Measurements from ENCODE around the gene OBSCN. TPM values are rescaled to one million over a fixed set of nuclear protein-coding genes. Genes with fewer than 3 reads are reported as not detected.

Gene OBSCN
- total and polyA plus RNA-seq, 2 experiments from 2014 or later: 1.1 to 5.2 TPM

DNA sequence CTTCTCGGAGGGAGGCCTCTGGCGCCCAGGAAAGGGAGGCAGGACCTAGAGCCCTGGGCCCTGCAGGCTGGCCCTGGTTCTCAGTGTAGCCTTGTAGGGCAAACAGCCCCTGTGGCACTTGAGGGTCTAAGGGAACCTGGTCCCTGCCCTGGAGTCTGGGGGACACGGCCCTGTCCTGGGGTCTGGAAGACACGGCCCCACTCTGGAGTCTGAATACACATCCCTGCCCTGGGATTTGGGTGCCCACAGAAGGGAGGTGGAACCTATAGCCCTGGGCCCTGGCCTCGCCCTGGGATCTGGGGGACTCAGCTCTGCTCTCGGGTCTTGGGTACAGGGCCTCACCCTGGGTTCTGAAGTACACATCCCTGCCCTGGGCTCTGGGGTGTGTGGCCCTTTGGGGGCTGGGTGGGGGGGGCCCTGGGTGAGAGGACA is 97.9 kb downstream of the OBSCN start:
- Histone ChIP-seq H3K79me2 (ENCODE audit: insufficient read depth) (no peaks in the 10 kb centered on the region), H3K9me2 (ENCODE audit: insufficient read depth) (no peaks in the 10 kb centered on the region), H3K36me3 (ENCODE audit: low read depth) (no peaks in the 10 kb centered on the region), H3K9me3 (ENCODE audit: low read depth) (peaks cover 7% of the 10 kb centered on the region), H3K9ac (no peak overlapping the region), H3K27ac (no peak overlapping the region), H3F3A (ENCODE audit: insufficient read depth) (no peaks in the 10 kb centered on the region), H3K4me1 (ENCODE audit: insufficient read depth) (no peaks in the 10 kb centered on the region), H4K20me1 (ENCODE audit: insufficient read depth) (no peaks in the 10 kb centered on the region), H3K4me2 (ENCODE audit: unreplicated experiment) (no peak overlapping the region), H2AFZ (no peak overlapping the region), H3K4me3 (no peak overlapping the region), H3K27me3 (replicated peaks; ENCODE audit: insufficient read depth) (no peaks in the 10 kb centered on the region; the same call in 1 of the 2 replicates)
- DNase-seq: no peak
- TF ChIP-seq EZH2 (IDR thresholded peaks at IDR 0.05; ENCODE audit: insufficient read depth, poor library complexity, severe bottlenecking): no peak
- TF ChIP-seq EZH2phosphoT487 (IDR thresholded peaks at IDR 0.05; ENCODE audit: insufficient read depth, low read depth): no peak
- 46 to 51% methylated on average over 6 of the region's 6 CpGs for WGBS, 2 experiments (ENCODE audit: low coverage in 1 of 2, low lambda C conversion rate in 2 of 2, missing lambda C conversion rate in 2 of 2)
- in situ Hi-C loops (cut with MboI): no loop called here

DNA sequence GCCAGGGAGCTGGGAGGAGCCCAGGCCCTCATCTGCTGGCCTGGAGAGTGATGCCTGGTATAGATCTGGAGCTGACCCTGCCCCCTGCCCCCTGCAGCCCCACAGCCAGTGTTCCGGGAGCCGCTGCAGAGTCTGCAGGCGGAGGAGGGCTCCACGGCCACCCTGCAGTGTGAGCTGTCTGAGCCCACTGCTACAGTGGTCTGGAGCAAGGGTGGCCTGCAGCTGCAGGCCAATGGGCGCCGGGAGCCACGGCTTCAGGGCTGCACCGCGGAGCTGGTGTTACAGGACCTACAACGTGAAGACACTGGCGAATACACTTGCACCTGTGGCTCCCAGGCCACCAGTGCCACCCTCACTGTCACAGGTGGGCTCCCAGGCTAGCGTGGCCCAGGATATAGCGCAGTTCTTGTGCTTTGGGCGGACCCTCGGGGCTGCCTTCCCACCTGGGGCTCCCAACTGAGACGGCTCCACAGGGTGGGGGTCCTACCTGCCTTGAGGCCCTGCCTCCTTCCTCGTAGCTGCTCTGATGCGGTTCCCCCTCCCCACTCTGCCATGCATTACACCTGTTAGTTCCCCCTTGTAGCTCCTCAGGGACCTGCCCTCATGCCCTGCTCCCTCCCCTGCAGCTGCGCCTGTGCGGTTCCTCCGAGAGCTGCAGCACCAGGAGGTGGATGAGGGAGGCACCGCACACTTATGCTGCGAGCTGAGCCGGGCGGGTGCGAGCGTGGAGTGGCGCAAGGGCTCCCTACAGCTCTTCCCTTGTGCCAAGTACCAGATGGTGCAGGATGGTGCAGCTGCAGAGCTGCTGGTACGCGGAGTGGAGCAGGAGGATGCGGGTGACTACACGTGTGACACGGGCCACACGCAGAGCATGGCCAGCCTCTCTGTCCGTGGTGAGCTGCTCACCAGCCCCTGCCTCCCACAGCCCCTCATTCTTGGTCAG is 98.7 kb downstream of the OBSCN start:
- Histone ChIP-seq H3K9ac (no peak overlapping the region), H3K9me2 (ENCODE audit: insufficient read depth) (no peaks in the 10 kb centered on the region), H3K27ac (no peak overlapping the region), H3K36me3 (ENCODE audit: low read depth) (no peaks in the 10 kb centered on the region), H3K27me3 (replicated peaks; ENCODE audit: insufficient read depth) (no peaks in the 10 kb centered on the region; the same call in 1 of the 2 replicates), H3F3A (ENCODE audit: insufficient read depth) (no peaks in the 10 kb centered on the region), H4K20me1 (ENCODE audit: insufficient read depth) (no peaks in the 10 kb centered on the region), H3K4me2 (ENCODE audit: unreplicated experiment) (no peak overlapping the region), H3K4me3 (no peak overlapping the region), H2AFZ (no peak overlapping the region), H3K9me3 (ENCODE audit: low read depth) (peaks cover 7% of the 10 kb centered on the region), H3K79me2 (ENCODE audit: insufficient read depth) (no peaks in the 10 kb centered on the region), H3K4me1 (ENCODE audit: insufficient read depth) (no peaks in the 10 kb centered on the region)
- in situ Hi-C loops (cut with MboI): no loop called here
- TF ChIP-seq EZH2 (IDR thresholded peaks at IDR 0.05; ENCODE audit: insufficient read depth, poor library complexity, severe bottlenecking): no peak
- DNase-seq: no peak
- WGBS, 2 experiments (ENCODE audit: low coverage in 1 of 2, low lambda C conversion rate in 2 of 2, missing lambda C conversion rate in 2 of 2): 28 to 31% methylated on average over 35 of the region's 35 CpGs

DNA sequence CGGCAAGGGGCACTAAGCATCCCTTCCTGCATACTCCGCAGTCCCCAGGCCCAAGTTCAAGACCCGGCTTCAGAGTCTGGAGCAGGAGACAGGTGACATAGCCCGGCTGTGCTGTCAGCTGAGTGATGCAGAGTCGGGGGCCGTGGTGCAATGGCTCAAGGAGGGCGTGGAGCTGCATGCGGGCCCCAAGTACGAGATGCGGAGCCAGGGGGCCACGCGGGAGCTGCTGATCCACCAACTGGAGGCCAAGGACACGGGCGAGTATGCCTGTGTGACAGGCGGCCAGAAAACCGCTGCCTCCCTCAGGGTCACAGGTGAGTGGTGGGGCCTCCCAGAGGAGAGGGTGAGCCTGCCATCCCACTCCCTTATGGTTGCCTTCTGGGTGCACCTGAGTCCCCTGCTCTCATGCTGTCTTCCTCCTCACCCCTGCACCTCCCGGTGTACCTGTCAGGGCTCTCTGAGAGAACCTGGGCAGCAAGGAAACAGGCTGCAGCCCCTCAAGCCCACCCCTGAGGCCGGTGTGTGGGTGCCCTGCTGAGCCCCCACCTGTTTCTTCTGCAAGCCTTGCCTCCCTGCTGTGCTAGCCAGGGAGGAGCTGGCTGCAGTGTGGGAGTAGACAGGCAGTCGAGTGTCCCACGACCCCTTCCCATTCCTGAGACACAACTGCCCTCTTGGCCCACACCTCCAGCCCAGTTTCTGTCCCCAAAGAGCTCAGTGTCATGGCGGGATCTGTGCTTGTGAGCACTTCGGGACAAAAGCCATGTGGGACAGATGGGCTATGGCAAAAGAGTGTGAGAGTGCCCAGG is 99.6 kb downstream of the OBSCN start:
- DNase-seq: no peak
- Histone ChIP-seq H3K4me2 (ENCODE audit: unreplicated experiment) (no peak overlapping the region), H2AFZ (no peak overlapping the region), H3K4me3 (no peak overlapping the region), H3F3A (ENCODE audit: insufficient read depth) (no peaks in the 10 kb centered on the region), H3K36me3 (ENCODE audit: low read depth) (no peaks in the 10 kb centered on the region), H3K27ac (no peak overlapping the region), H3K9me3 (ENCODE audit: low read depth) (peaks cover 2% of the 10 kb centered on the region), H3K4me1 (ENCODE audit: insufficient read depth) (no peaks in the 10 kb centered on the region), H3K27me3 (replicated peaks; ENCODE audit: insufficient read depth) (no peaks in the 10 kb centered on the region; the same call in 1 of the 2 replicates), H3K9me2 (ENCODE audit: insufficient read depth) (no peaks in the 10 kb centered on the region), H4K20me1 (ENCODE audit: insufficient read depth) (no peaks in the 10 kb centered on the region), H3K79me2 (ENCODE audit: insufficient read depth) (no peaks in the 10 kb centered on the region), H3K9ac (no peak overlapping the region)
- WGBS, 2 experiments (ENCODE audit: low coverage in 1 of 2, low lambda C conversion rate in 2 of 2, missing lambda C conversion rate in 2 of 2): 42 to 61% methylated on average over 13 to 22 of the region's 22 CpGs
- TF ChIP-seq EZH2phosphoT487 (IDR thresholded peaks at IDR 0.05; ENCODE audit: insufficient read depth, low read depth) (no peak), EZH2 (IDR thresholded peaks at IDR 0.05; ENCODE audit: insufficient read depth, poor library complexity, severe bottlenecking) (no peak)
- in situ Hi-C loops (cut with MboI): no loop called here

DNA sequence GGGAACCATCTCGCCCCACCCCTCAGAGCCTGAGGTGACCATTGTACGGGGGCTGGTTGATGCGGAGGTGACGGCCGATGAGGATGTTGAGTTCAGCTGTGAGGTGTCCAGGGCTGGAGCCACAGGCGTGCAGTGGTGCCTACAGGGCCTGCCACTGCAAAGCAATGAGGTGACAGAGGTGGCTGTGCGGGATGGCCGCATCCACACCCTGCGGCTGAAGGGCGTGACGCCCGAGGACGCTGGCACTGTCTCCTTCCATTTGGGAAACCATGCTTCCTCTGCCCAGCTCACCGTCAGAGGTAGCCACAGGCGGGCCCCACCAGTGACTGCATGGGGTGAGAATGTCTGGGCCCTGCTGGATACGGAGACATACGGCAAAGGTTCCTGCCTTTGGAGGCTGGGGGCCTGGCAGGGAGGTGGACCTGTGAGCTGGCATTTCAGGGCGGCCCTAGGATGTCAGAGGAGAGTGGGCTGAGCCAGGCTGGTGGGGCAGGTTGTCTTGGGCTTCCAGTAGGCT is 100.3 kb downstream of the OBSCN start:
- no peak overlapping the region for H3K4me2 ChIP-seq (ENCODE audit: unreplicated experiment)
- TF ChIP-seq EZH2 (IDR thresholded peaks at IDR 0.05; ENCODE audit: insufficient read depth, poor library complexity, severe bottlenecking) (no peak), EZH2phosphoT487 (IDR thresholded peaks at IDR 0.05; ENCODE audit: insufficient read depth, low read depth) (no peak)
- no peaks in the 10 kb centered on the region for H3K9me2 ChIP-seq (ENCODE audit: insufficient read depth)
- H3K27ac ChIP-seq: no peak overlapping the region
- no peaks in the 10 kb centered on the region for H3K79me2 ChIP-seq (ENCODE audit: insufficient read depth)
- H3K27me3 ChIP-seq (replicated peaks; ENCODE audit: insufficient read depth): no peaks in the 10 kb centered on the region; the same call in 1 of the 2 replicates
- H3F3A ChIP-seq (ENCODE audit: insufficient read depth): no peaks in the 10 kb centered on the region
- DNase-seq: no peak
- H3K9me3 ChIP-seq (ENCODE audit: low read depth): no peaks in the 10 kb centered on the region
- no peak overlapping the region for H3K9ac ChIP-seq
- H4K20me1 ChIP-seq (ENCODE audit: insufficient read depth): no peaks in the 10 kb centered on the region
- no peak overlapping the region for H3K4me3 ChIP-seq
- in situ Hi-C loops (cut with MboI): no loop called here
- WGBS, 2 experiments (ENCODE audit: low coverage in 1 of 2, low lambda C conversion rate in 2 of 2, missing lambda C conversion rate in 2 of 2): 62 to 75% methylated on average over 18 of the region's 18 CpGs
- no peak overlapping the region for H2AFZ ChIP-seq
- H3K4me1 ChIP-seq (ENCODE audit: insufficient read depth): no peaks in the 10 kb centered on the region
- H3K36me3 ChIP-seq (ENCODE audit: low read depth): no peaks in the 10 kb centered on the region
